Muscle layer of duodenum (tissue), 2 donors: ENCODE results near the gene IFT88.
A peak's percentile ranks its signal among the peaks of the same experiment; 100 is the strongest.

ENCODE experiments used
- H3K27ac ChIP-seq: one replicate; pipeline ENCODE4 v1.7.0; 2013; ENCODE audit warnings: mild to moderate bottlenecking, low read length
- H3K27me3 ChIP-seq: one replicate; pipeline ENCODE4 v1.7.0; 2013; ENCODE audit warnings: low read depth, mild to moderate bottlenecking, control low read depth, low read length
- H3K36me3 ChIP-seq, 2 donors: one replicate each; pipeline ENCODE4 v1.7.0; 2013; ENCODE audit warnings: low read length in 2 of 2, control low read depth in 1 of 2, mild to moderate bottlenecking in 1 of 2; ENCODE audit not compliant: insufficient read depth in 2 of 2, control insufficient read depth in 1 of 2
- H3K4me1 ChIP-seq, 2 donors: one replicate each; pipeline ENCODE4 v1.7.0; 2013; ENCODE audit warnings: low read length in 2 of 2, mild to moderate bottlenecking in 2 of 2, control low read depth in 1 of 2, moderate library complexity in 1 of 2; ENCODE audit not compliant: insufficient read depth in 2 of 2, control insufficient read depth in 1 of 2
- H3K4me3 ChIP-seq, 2 donors: one replicate each; pipeline ENCODE4 v1.7.0; 2013; ENCODE audit warnings: low read length in 2 of 2, low read depth in 1 of 2, mild to moderate bottlenecking in 1 of 2
- H3K9me3 ChIP-seq, 2 donors: one replicate each; pipeline ENCODE4 v1.7.0; 2013; ENCODE audit warnings: low read length in 2 of 2, control low read depth in 1 of 2, mild to moderate bottlenecking in 1 of 2; ENCODE audit not compliant: control insufficient read depth in 1 of 2
- donor health status: healthy.

The IFT88 gene

DNA sequence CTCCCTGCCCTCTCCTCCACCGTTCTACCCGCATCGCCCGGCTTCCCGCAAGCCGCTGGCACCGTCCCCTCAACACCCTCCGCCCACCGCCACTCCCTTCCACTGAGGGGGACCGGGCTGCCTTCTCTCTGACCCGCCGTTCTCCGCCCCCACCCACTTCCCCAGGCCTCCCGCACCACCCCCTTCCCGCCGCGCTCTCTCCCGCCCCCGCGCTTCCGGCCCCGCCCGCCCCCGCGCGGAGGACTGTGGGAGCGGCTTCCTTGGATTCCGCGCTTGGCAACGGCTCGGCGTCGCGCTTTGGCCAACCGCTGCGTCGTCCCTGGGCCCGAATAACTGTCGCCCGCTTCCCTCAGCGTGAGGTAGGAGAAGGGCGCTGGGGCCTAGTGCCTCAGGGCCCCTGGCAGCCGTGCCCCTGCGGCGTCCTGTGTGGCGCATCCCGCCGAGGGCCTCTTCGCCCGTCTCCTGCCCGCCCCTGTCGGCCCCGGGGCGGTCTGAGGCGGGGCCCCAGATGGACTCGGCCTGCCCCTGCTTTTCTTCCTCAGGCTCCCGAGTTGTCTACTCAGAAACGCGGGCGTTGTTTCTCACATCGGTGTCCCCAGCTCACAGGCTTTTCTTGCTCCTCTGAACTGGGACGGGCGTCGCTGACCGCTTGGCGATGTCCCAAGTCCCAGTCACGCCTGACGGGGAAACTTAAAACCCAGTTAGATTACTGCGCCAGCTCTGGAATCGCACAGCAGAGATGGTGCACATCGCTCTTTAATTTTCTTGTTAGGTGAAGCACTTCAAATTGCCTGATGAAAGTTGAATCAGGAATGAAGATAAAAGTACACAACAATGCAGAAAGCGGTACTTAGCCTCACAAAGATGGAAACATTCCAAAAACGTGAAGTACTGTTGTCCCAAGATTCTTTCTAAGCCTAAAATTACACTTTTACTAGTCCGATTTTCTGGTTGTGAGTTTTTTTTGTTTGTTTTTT lies at the start of gene IFT88:
Gene IFT88, plus strand, starts transcription at position 260 of the 977 bp plus-strand sequence. CDS start 7,229 bp downstream, outside the sequence.
- Histone ChIP-seq H3K27me3 (no peaks in the 10 kb centered on the region), H3K9me3 (peaks cover 0 to 2% of the 10 kb centered on the region in 2 donors), H3K36me3 (peaks cover 0 to 7% of the 10 kb centered on the region in 2 donors), H3K27ac (peak within 1 kb of the TSS; percentile 99), H3K4me3 (peak within 1 kb of the TSS; percentile 82 to 98), H3K4me1 (no peaks in the 10 kb centered on the region)

GRCh38 chr13:20518660-20519100 lies 48.3 kb upstream of the IFT88 start:
- Histone ChIP-seq H3K4me3 (no peak overlapping the region), H3K36me3 (no peaks in the 10 kb centered on the region), H3K4me1 (peaks cover 0 to 6% of the 10 kb centered on the region in 2 donors), H3K27ac (no peak overlapping the region), H3K27me3 (no peaks in the 10 kb centered on the region), H3K9me3 (no peaks in the 10 kb centered on the region)

GRCh38 chr13:20519875-20520274 lies 47.1 kb upstream of the IFT88 start:
- H3K27ac ChIP-seq = no peak overlapping the region
- no peaks in the 10 kb centered on the region for H3K27me3 ChIP-seq
- H3K4me1 ChIP-seq = peaks cover 0 to 10% of the 10 kb centered on the region in 2 donors
- H3K36me3 ChIP-seq = no peaks in the 10 kb centered on the region
- no peaks in the 10 kb centered on the region for H3K9me3 ChIP-seq
- no peak overlapping the region for H3K4me3 ChIP-seq

- H3K4me3 ChIP-seq = no peak overlapping the region
- H3K27me3 ChIP-seq = no peaks in the 10 kb centered on the region
- H3K27ac ChIP-seq = no peak overlapping the region
- no peaks in the 10 kb centered on the region for H3K9me3 ChIP-seq
- H3K4me1 ChIP-seq = peaks cover 0 to 11% of the 10 kb centered on the region in 2 donors
- no peaks in the 10 kb centered on the region for H3K36me3 ChIP-seq
Measured at GRCh38 chr13:20521364-20522115, 45.4 kb upstream of the IFT88 start.

DNA sequence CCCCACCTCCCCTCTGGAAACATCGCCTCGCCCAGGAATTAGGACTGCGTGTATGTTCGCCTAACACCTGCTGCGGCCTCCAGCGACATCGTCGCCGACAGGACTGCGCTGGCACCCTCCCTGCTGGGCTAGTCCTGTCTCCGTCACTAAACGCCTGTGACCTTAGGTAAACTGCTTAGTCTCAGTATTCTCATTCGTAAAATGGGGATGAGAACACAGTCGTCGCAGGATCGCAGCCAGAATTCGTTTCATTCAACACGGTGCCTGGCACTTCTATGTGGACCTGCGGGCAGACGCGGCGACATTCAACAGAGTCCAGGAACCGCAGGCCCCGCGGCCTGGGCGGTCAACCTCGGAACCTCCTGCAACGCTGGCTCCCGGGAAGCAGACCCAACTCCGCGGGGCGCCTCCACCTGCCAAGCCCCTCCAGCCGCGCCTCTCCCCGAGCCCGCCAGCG lies 41.8 kb upstream of the IFT88 start:
- peaks cover 3 to 8% of the 10 kb centered on the region in 2 donors for H3K4me1 ChIP-seq
- no peaks in the 10 kb centered on the region for H3K9me3 ChIP-seq
- H3K36me3 ChIP-seq = no peaks in the 10 kb centered on the region
- H3K27ac ChIP-seq = peak overlapping the region; percentile 80
- peak overlapping the region; percentile 71 to 82 for H3K4me3 ChIP-seq
- H3K27me3 ChIP-seq = no peaks in the 10 kb centered on the region

- Histone ChIP-seq H3K9me3 (no peaks in the 10 kb centered on the region), H3K27me3 (no peaks in the 10 kb centered on the region), H3K4me3 (peak within 1 kb of the TSS; percentile 71 to 91), H3K36me3 (no peaks in the 10 kb centered on the region), H3K27ac (peak within 1 kb of the TSS; percentile 95), H3K4me1 (peaks cover 3 to 8% of the 10 kb centered on the region in 2 donors)
Measured at GRCh38 chr13:20525601-20526544, 41.1 kb upstream of the IFT88 start, which contains the start of gene CRYL1. Gene CRYL1 (minus strand): TSS chr13:20525857. CDS start chr13:20525794, 63 bp downstream.

GRCh38 chr13:20526664-20527063 lies 40.3 kb upstream of the IFT88 start:
- no peaks in the 10 kb centered on the region for H3K27me3 ChIP-seq
- H3K36me3 ChIP-seq = no peaks in the 10 kb centered on the region
- H3K4me1 ChIP-seq = peaks cover 3 to 8% of the 10 kb centered on the region in 2 donors
- no peaks in the 10 kb centered on the region for H3K9me3 ChIP-seq
- peak overlapping the region; percentile 95 for H3K27ac ChIP-seq
- H3K4me3 ChIP-seq = peak overlapping the region; percentile 71 to 91

- Histone ChIP-seq H3K27me3 (no peaks in the 10 kb centered on the region), H3K4me3 (no peak overlapping the region), H3K9me3 (no peaks in the 10 kb centered on the region), H3K36me3 (no peaks in the 10 kb centered on the region), H3K4me1 (peaks cover 3 to 8% of the 10 kb centered on the region in 2 donors), H3K27ac (no peak overlapping the region)
Measured at GRCh38 chr13:20528452-20528851, 38.5 kb upstream of the IFT88 start.

- Histone ChIP-seq H3K27me3 (no peaks in the 10 kb centered on the region), H3K9me3 (no peaks in the 10 kb centered on the region), H3K4me3 (no peak overlapping the region), H3K4me1 (no peaks in the 10 kb centered on the region), H3K27ac (no peak overlapping the region), H3K36me3 (no peaks in the 10 kb centered on the region)
Measured at GRCh38 chr13:20534038-20534608, 32.8 kb upstream of the IFT88 start.

- Histone ChIP-seq H3K36me3 (no peaks in the 10 kb centered on the region), H3K4me1 (no peaks in the 10 kb centered on the region), H3K27ac (no peak overlapping the region), H3K9me3 (no peaks in the 10 kb centered on the region), H3K4me3 (no peak overlapping the region), H3K27me3 (no peaks in the 10 kb centered on the region)
Measured at GRCh38 chr13:20536992-20537391, 30.0 kb upstream of the IFT88 start.
